GM12878 (cell line): Measurements from ENCODE around the gene TUT4.

Source experiments
- CHD2 ChIP-seq: IDR thresholded peaks from 2 replicates; pipeline ENCODE4 v1.6.1; 2011; ENCODE audit warnings: low read depth, low read length, improper control_type of control experiment, borderline replicate concordance
- ETV6 ChIP-seq, 2 experiments: fragments of 450-650 bp in 1 of 2; IDR thresholded peaks in 1 of 2; conservative IDR thresholded peaks in 1 of 2; 2 replicates each; pipeline ENCODE4 v1.6.1; 2014; ENCODE audit warnings: antibody characterized with exemption in 1 of 2, borderline replicate concordance in 1 of 2, low read depth in 1 of 2, mild to moderate bottlenecking in 1 of 2, moderate library complexity in 1 of 2
- GABPA ChIP-seq: IDR thresholded peaks from 2 replicates; pipeline ENCODE4 v1.6.1; 2014; ENCODE audit warnings: antibody characterized with exemption, low read depth, mild to moderate bottlenecking, inconsistent platforms
- JUNB ChIP-seq: IDR thresholded peaks from 2 replicates; pipeline ENCODE4 v1.6.1; 2016; ENCODE audit warnings: antibody characterized with exemption, mild to moderate bottlenecking
- NFXL1 ChIP-seq: fragments of 450-650 bp; IDR thresholded peaks from 2 replicates; pipeline ENCODE4 v1.6.1; 2017; ENCODE audit warnings: antibody characterized with exemption, mild to moderate bottlenecking, borderline replicate concordance
- POLR2AphosphoS5 ChIP-seq: IDR thresholded peaks from 2 replicates; pipeline ENCODE4 v1.6.1; 2011; ENCODE audit warnings: mild to moderate bottlenecking, low read length, inconsistent platforms
- USF2 ChIP-seq: IDR thresholded peaks from 2 replicates; pipeline ENCODE4 v1.6.1; 2011; ENCODE audit warnings: low read depth, low read length, improper control_type of control experiment, borderline replicate concordance
- ZBTB40 ChIP-seq: fragments of 450-650 bp; IDR thresholded peaks from 2 replicates; pipeline ENCODE4 v1.6.1; 2016; ENCODE audit warnings: mild to moderate bottlenecking, moderate library complexity, borderline replicate concordance
- TF ChIP-seq, protein P1 (sequence below): fragments of 450-650 bp; IDR thresholded peaks from 2 replicates; pipeline ENCODE4 v1.6.1; 2018; ENCODE audit warnings: borderline replicate concordance, mild to moderate bottlenecking; ENCODE audit not compliant: partially characterized antibody
- TF ChIP-seq, protein P2 (sequence below), 3 experiments: IDR thresholded peaks in 2 of 3; conservative IDR thresholded peaks in 1 of 3; 2 replicates each; pipeline ENCODE4 v1.5.1; 2011; ENCODE audit warnings: low read depth in 3 of 3, low read length in 3 of 3, mild to moderate bottlenecking in 3 of 3, control low read depth in 2 of 3, moderate library complexity in 2 of 3, inconsistent platforms in 1 of 3, mixed read lengths in 1 of 3; ENCODE audit not compliant: control insufficient read depth in 2 of 3, insufficient read depth in 1 of 3; ENCODE audit errors: extremely low read depth in 1 of 3

- TF ChIP-seq JUNB (no peak), CHD2 (no peak), NFXL1 (no peak), POLR2AphosphoS5 (no peak), USF2 (no peak), ETV6 (conservative IDR thresholded peaks at IDR 0.05 in 1 of 2, IDR thresholded peaks at IDR 0.05 in 1 of 2; ENCODE audit: borderline replicate concordance in 1 of 2, low read depth in 1 of 2) (no peak), GABPA (no peak), ZBTB40 (no peak)
- TF ChIP-seq, protein P1, sequence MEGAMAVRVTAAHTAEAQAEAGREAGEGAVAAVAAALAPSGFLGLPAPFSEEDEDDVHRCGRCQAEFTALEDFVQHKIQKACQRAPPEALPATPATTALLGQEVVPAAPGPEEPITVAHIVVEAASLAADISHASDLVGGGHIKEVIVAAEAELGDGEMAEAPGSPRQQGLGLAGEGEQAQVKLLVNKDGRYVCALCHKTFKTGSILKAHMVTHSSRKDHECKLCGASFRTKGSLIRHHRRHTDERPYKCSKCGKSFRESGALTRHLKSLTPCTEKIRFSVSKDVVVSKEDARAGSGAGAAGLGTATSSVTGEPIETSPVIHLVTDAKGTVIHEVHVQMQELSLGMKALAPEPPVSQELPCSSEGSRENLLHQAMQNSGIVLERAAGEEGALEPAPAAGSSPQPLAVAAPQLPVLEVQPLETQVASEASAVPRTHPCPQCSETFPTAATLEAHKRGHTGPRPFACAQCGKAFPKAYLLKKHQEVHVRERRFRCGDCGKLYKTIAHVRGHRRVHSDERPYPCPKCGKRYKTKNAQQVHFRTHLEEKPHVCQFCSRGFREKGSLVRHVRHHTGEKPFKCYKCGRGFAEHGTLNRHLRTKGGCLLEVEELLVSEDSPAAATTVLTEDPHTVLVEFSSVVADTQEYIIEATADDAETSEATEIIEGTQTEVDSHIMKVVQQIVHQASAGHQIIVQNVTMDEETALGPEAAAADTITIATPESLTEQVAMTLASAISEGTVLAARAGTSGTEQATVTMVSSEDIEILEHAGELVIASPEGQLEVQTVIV = no peak
- TF ChIP-seq, protein P2, sequence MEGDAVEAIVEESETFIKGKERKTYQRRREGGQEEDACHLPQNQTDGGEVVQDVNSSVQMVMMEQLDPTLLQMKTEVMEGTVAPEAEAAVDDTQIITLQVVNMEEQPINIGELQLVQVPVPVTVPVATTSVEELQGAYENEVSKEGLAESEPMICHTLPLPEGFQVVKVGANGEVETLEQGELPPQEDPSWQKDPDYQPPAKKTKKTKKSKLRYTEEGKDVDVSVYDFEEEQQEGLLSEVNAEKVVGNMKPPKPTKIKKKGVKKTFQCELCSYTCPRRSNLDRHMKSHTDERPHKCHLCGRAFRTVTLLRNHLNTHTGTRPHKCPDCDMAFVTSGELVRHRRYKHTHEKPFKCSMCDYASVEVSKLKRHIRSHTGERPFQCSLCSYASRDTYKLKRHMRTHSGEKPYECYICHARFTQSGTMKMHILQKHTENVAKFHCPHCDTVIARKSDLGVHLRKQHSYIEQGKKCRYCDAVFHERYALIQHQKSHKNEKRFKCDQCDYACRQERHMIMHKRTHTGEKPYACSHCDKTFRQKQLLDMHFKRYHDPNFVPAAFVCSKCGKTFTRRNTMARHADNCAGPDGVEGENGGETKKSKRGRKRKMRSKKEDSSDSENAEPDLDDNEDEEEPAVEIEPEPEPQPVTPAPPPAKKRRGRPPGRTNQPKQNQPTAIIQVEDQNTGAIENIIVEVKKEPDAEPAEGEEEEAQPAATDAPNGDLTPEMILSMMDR (IDR thresholded peaks at IDR 0.05 in 2 of 3, conservative IDR thresholded peaks at IDR 0.05 in 1 of 3; ENCODE audit: control insufficient read depth in 2 of 3, extremely low read depth in 1 of 3, insufficient read depth in 1 of 3, low read depth in 3 of 3, low read length in 3 of 3) = no peak
Measured at GRCh38 chr1:52598729-52599128, 45.8 kb upstream of the TUT4 start.
